Adrenal gland (tissue), 5 donors: ENCODE measurements around the gene TNNT2.

ENCODE experiments used
- POLR2A ChIP-seq, 2 donors: fragments of 450-650 bp; IDR thresholded peaks; one replicate each; pipeline ENCODE4 v1.6.1; 2017; ENCODE audit warnings: antibody characterized with exemption in 2 of 2, mild to moderate bottlenecking in 2 of 2, moderate library complexity in 1 of 2
- TF ChIP-seq, protein P1 (sequence below), 6 experiments: fragments of 450-650 bp in 4 of 6; fragments of 200-600 bp in 2 of 6; sonication (generic) in 1 of 6; IDR thresholded peaks; 1 replicate in 5 of 6; 2 replicates in 1 of 6; pipeline versions ENCODE4 v1.5.1 to v1.8.0; 2016 to 2021; ENCODE audit warnings: antibody characterized with exemption in 6 of 6, mild to moderate bottlenecking in 2 of 6, moderate library complexity in 1 of 6
- donor health status: DM: no; HTN: no; CAD: no.

DNA sequence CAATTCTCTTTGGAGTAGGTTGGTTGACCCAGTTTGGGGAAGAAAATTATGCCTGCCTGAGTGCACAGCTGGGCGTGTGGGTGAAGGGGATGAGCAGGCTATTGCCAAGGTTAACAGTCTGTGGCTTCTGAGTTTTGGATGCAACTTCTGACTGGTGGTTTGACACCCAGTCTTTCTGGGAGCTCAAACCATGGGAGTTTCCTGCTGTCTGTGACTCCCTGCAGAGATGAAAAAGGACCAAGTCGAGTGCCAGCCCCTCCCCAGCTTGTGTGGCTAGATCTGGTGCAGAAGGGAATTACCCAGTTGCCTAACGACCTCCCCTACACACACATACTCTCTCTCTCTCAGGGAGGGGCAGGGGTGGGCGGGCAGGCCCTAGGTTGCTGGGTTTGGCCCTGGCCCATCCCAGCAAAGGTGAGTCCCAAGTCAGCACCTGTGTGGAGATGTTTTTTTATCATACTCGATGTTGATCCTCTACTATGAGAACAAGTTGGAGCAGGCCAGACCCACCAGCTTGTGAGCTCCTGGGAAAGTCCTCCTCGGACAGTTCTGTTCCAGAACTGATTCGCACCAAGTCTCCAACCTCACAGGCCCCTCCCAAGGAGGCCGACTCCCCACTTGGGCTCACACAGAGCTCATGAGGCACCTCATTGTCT, 66.0 kb downstream of the TNNT2 start:
- no peak for TF ChIP-seq POLR2A (IDR thresholded peaks at IDR 0.05)
- TF ChIP-seq, protein P1, sequence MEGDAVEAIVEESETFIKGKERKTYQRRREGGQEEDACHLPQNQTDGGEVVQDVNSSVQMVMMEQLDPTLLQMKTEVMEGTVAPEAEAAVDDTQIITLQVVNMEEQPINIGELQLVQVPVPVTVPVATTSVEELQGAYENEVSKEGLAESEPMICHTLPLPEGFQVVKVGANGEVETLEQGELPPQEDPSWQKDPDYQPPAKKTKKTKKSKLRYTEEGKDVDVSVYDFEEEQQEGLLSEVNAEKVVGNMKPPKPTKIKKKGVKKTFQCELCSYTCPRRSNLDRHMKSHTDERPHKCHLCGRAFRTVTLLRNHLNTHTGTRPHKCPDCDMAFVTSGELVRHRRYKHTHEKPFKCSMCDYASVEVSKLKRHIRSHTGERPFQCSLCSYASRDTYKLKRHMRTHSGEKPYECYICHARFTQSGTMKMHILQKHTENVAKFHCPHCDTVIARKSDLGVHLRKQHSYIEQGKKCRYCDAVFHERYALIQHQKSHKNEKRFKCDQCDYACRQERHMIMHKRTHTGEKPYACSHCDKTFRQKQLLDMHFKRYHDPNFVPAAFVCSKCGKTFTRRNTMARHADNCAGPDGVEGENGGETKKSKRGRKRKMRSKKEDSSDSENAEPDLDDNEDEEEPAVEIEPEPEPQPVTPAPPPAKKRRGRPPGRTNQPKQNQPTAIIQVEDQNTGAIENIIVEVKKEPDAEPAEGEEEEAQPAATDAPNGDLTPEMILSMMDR (IDR thresholded peaks at IDR 0.05): no peak
